Measurements from ENCODE around the gene MPP7.
A peak's percentile ranks its signal among the peaks of the same experiment; 100 is the strongest.

Gene MPP7

DNA sequence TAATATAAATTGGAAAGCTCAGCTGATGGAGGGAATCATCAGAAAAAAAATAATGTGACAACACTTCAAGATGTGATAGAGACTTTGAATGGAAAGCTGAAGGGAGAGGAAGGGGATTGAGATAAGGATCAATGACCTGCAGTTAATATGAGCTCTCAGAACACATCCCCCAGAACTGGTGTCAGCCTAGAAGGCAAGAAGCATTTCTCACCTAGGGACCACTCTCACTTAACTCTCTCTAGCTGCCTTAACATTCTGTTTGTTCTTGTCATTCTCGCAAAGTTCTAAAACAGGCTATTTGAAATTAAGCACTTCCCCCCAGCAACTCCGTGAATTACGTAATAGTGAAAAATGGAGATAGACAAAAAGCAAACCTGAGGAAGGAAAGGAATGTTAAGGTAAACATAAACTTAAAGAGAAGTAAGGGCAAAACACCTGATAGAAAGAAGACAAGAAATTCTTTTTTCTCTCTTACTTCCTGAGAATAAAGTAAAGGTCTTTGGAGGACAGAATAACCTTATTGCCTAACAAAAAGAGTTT is 1.2 kb upstream of the MPP7 start:
- H3K27me3 ChIP-seq (replicated peaks; ENCODE audit: control insufficient read depth, insufficient read depth, low read length) = no peaks in the 10 kb centered on the region; the same call in 1 of the 2 replicates
- H3K4me3 ChIP-seq (replicated peaks; ENCODE audit: low read depth, low read length) = no peak overlapping the region
- H3K36me3 ChIP-seq (ENCODE audit: control insufficient read depth, insufficient read depth, low read length) = no peaks in the 10 kb centered on the region
- no peak for DNase-seq (ENCODE audit: extremely low read depth, insufficient read length)
- TF ChIP-seq, protein P1, sequence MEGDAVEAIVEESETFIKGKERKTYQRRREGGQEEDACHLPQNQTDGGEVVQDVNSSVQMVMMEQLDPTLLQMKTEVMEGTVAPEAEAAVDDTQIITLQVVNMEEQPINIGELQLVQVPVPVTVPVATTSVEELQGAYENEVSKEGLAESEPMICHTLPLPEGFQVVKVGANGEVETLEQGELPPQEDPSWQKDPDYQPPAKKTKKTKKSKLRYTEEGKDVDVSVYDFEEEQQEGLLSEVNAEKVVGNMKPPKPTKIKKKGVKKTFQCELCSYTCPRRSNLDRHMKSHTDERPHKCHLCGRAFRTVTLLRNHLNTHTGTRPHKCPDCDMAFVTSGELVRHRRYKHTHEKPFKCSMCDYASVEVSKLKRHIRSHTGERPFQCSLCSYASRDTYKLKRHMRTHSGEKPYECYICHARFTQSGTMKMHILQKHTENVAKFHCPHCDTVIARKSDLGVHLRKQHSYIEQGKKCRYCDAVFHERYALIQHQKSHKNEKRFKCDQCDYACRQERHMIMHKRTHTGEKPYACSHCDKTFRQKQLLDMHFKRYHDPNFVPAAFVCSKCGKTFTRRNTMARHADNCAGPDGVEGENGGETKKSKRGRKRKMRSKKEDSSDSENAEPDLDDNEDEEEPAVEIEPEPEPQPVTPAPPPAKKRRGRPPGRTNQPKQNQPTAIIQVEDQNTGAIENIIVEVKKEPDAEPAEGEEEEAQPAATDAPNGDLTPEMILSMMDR (IDR thresholded peaks at IDR 0.05; ENCODE audit: insufficient read depth, low read length, poor library complexity, severe bottlenecking) = no peak

- Histone ChIP-seq H3K36me3 (ENCODE audit: control insufficient read depth, insufficient read depth, low read length) (no peaks in the 10 kb centered on the region), H3K4me3 (replicated peaks; ENCODE audit: low read depth, low read length) (peak overlapping the region; percentile 63), H3K27me3 (replicated peaks; ENCODE audit: control insufficient read depth, insufficient read depth, low read length) (no peaks in the 10 kb centered on the region; the same call in 1 of the 2 replicates)
- TF ChIP-seq, protein P1 (IDR thresholded peaks at IDR 0.05; ENCODE audit: insufficient read depth, low read length, poor library complexity, severe bottlenecking) = no peak
- no peak for DNase-seq (ENCODE audit: extremely low read depth, insufficient read length)
Measured at GRCh38 chr10:28302012-28302637, 739 bp downstream of the MPP7 start.

DNA sequence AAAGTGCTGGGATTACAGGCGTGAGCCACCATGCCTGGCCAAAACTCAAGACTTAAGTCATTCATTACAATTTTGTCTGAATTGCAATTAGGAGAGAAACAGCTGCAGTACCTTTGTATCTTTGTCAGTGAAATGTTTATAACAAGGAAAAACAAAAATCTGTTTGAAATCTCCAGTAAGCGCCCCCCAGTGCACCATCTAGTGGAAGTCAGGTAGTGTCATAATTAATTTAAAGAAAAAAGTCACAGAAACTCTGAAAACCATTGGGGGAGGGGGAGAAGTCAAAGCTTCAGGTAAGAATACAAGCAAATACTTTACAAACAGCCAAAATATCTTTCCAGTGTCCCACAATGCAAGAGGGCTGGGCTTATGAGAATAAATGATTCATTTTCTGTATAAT is 2.8 kb downstream of the MPP7 start:
- DNase-seq (ENCODE audit: extremely low read depth, insufficient read length) = no peak
- Histone ChIP-seq H3K36me3 (ENCODE audit: control insufficient read depth, insufficient read depth, low read length) (no peaks in the 10 kb centered on the region), H3K27me3 (replicated peaks; ENCODE audit: control insufficient read depth, insufficient read depth, low read length) (no peaks in the 10 kb centered on the region), H3K4me3 (replicated peaks; ENCODE audit: low read depth, low read length) (no peak overlapping the region)
- TF ChIP-seq, protein P1 (IDR thresholded peaks at IDR 0.05; ENCODE audit: insufficient read depth, low read length, poor library complexity, severe bottlenecking) = no peak

DNA sequence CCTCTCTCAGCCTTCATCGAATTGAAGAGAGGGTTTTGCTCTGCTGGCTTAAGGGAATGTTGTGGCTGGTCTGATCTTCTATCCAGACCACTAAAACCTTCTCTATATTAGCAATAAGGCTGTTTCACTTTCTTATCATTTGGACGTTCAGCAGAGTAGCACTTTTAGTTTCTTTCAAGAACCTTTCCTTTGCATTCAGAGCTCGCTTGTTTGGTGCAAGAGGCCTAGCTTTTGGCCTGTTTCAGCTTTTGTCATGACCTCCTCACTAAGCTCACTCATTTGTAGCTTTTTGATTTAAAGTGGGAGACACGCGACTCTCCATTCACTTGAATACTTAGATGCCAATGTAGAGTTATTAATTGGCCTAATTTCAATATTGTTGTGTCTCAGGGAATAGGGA is 3.9 kb downstream of the MPP7 start:
- no peak for DNase-seq (ENCODE audit: extremely low read depth, insufficient read length)
- Histone ChIP-seq H3K4me3 (replicated peaks; ENCODE audit: low read depth, low read length) (no peak overlapping the region), H3K36me3 (ENCODE audit: control insufficient read depth, insufficient read depth, low read length) (no peaks in the 10 kb centered on the region), H3K27me3 (replicated peaks; ENCODE audit: control insufficient read depth, insufficient read depth, low read length) (no peaks in the 10 kb centered on the region)
- TF ChIP-seq, protein P1 (IDR thresholded peaks at IDR 0.05; ENCODE audit: insufficient read depth, low read length, poor library complexity, severe bottlenecking) = no peak

GRCh38 chr10:28296023-28296422 is 6.8 kb downstream of the MPP7 start:
- Histone ChIP-seq H3K36me3 (ENCODE audit: control insufficient read depth, insufficient read depth, low read length) (no peaks in the 10 kb centered on the region), H3K4me3 (replicated peaks; ENCODE audit: low read depth, low read length) (no peak overlapping the region), H3K27me3 (replicated peaks; ENCODE audit: control insufficient read depth, insufficient read depth, low read length) (no peaks in the 10 kb centered on the region)
- DNase-seq (ENCODE audit: extremely low read depth, insufficient read length) = no peak
- TF ChIP-seq, protein P1 (IDR thresholded peaks at IDR 0.05; ENCODE audit: insufficient read depth, low read length, poor library complexity, severe bottlenecking) = no peak

Data from GM06990 (cell line).